Ovary (tissue), 9 donors: Measurements from ENCODE around the gene FARP1. TPM values are rescaled to one million over a fixed set of nuclear protein-coding genes. Genes with fewer than 3 reads are reported as not detected.

ENCODE experiments used
- DNase-seq, 5 donors: peaks; one replicate each; pipeline ENCODE4 v3.0.0-alpha.2; 2019 to 2020
- H3K27ac ChIP-seq, 2 donors: fragments of 200-600 bp; one replicate each; pipeline versions ENCODE4 v1.5.1 to v1.8.0; 2019 to 2022
- H3K27me3 ChIP-seq: fragments of 200-600 bp; one replicate; pipeline ENCODE4 v1.8.0; 2022
- H3K36me3 ChIP-seq: fragments of 200-600 bp; sonication (generic); one replicate; pipeline ENCODE4 v1.5.1; 2019
- H3K4me1 ChIP-seq: one replicate; pipeline ENCODE4 v1.8.1; 2013; ENCODE audit warnings: mild to moderate bottlenecking, moderate library complexity; ENCODE audit not compliant: insufficient read depth
- H3K4me3 ChIP-seq: fragments of 200-600 bp; sonication (generic); one replicate; pipeline ENCODE4 v1.5.1; 2017
- H3K9me3 ChIP-seq, 2 donors: fragments of 200-600 bp in 1 of 2; sonication (generic) in 1 of 2; one replicate each; pipeline versions ENCODE4 v1.5.1 to v1.8.1; 2013 to 2019; ENCODE audit warnings: mild to moderate bottlenecking in 1 of 2, moderate library complexity in 1 of 2
- CTCF ChIP-seq, 3 donors: fragments of 450-650 bp in 2 of 3; fragments of 200-600 bp in 1 of 3; IDR thresholded peaks; one replicate each; pipeline versions ENCODE4 v1.5.1 to v1.8.0; 2016 to 2022; ENCODE audit warnings: antibody characterized with exemption in 3 of 3, mild to moderate bottlenecking in 1 of 3
- EP300 ChIP-seq: sonication (generic); formaldehyde crosslinking; IDR thresholded peaks from one replicate; pipeline ENCODE4 v1.6.1; 2017; ENCODE audit warnings: antibody characterized with exemption
- POLR2A ChIP-seq: fragments of 450-650 bp; IDR thresholded peaks from one replicate; pipeline ENCODE4 v1.6.1; 2017; ENCODE audit warnings: antibody characterized with exemption, mild to moderate bottlenecking, moderate library complexity
- WGBS, 3 donors: extraction: QIAGEN DNeasy Blood & Tissue Kit in 1 of 3; methylation state at CpG; one replicate each; pipeline versions ENCODE4 v1.1.5 to v1.1.7; 2013 to 2017; 5-methylcytosine and 5-hydroxymethylcytosine counted together
- intact Hi-C, 4 donors: fragments of 100-400 bp; cut with DNase I; formaldehyde crosslinking; loops; one replicate each; pipeline versions ENCODE4 v1.11.0 to v1.15.1; 2022 to 2023
- polyA plus RNA-seq, 2 donors: library from polyadenylated mRNA; stranded (reverse); fragments of 200-250 nt in 1 of 2; fragments of 350-450 nt in 1 of 2; fragmentation: Illumina TruSeq in 1 of 2; extraction: RNeasy Lipid Tissue Mini Kit (QIAGEN cat#74804) in 1 of 2; gene quantifications; one replicate each; pipeline ENCODE4 v1.2.3, GENCODE V29; 2013 to 2014
- total RNA-seq, 7 donors: library from RNA; depleted of rRNA in 2 of 7; stranded (reverse); fragments of >200 nt in 2 of 7; fragmentation: NEBNext Ultra II Directional in 3 of 7; extraction: Animal tissue kit (Norgen Biotek cat#: 25700) in 3 of 7; gene quantifications; one replicate each; pipeline versions ENCODE4 v1.1.0 to v1.2.4, GENCODE V29; 2016 to 2023
- donor health status: DM: no; HTN: no; CAD: no; lungs with moderate emphysema.
- donor health status: DM: no; HTN: no; CAD: no.
- donor health status: Bipolar disorder and iron deficiency.
- donor health status: DM: yes; HTN: yes; CAD: no.
- donor health status: DM: no; HTN: no; CAD: no.
- donor health status: DM: yes; HTN: yes; CAD: no.

FARP1 gene
- total and polyA plus RNA-seq, 9 donors = 10.2 to 90.1 (median 35.6) TPM

GRCh38 chr13:98490866-98491265, 348.0 kb downstream of the FARP1 start:
- Histone ChIP-seq H3K4me1 (peaks cover 5% of the 10 kb centered on the region), H3K27me3 (no peaks in the 10 kb centered on the region), H3K4me3 (no peak overlapping the region), H3K9me3 (no peaks in the 10 kb centered on the region), H3K36me3 (no peaks in the 10 kb centered on the region), H3K27ac (no peak overlapping the region)
- TF ChIP-seq EP300 (no peak), CTCF (IDR thresholded peaks at IDR 0.05) (no peak), POLR2A (no peak)
- 75 to 92% (median 87%) methylated on average over 8 of the region's 8 CpGs for WGBS, 3 donors
- no peak for DNase-seq
- intact Hi-C loops = no loop called here

DNA sequence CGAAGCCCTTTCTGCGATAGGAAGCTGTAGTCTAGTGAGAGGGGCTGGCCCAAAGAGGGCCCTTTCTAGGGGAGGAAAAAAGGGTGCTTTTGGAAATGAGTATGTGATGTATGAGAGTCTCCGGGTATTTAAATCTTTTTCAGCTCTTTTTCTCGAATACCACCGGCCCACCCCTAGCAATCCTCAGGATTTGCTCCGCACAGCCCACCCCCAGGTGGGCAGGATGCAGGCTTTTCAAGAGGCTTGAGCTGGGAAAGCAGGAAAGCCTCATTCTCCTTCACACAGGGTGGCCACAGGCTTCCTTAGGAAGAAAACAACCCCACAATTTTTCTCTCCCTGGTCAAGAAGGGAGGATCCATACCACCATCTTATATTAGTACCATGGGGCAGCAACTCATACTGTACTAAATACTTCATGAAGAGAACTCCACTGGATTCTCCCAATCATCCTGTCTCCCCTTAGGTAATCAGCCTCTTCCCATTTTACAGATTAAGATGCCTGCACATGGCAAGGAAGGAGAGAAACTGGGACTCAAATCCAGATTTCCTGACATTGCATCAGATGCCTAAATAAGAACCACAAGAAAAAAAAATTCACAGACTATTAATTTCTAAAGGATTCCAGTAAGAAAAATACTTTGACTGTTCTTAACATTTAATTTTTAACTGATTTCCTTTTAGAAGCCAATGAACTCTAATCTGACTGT, 349.6 kb downstream of the FARP1 start:
- intact Hi-C loops = no loop called here
- Histone ChIP-seq H3K27ac (no peak overlapping the region), H3K9me3 (no peaks in the 10 kb centered on the region), H3K4me3 (no peak overlapping the region), H3K36me3 (no peaks in the 10 kb centered on the region), H3K4me1 (peaks cover 15% of the 10 kb centered on the region), H3K27me3 (no peaks in the 10 kb centered on the region)
- DNase-seq = no peak
- TF ChIP-seq CTCF (IDR thresholded peaks at IDR 0.05) = no peak
- TF ChIP-seq POLR2A = no peak
- no peak for TF ChIP-seq EP300
- WGBS, 3 donors = 88 to 93% (median 90%) methylated on average over 6 of the region's 6 CpGs

DNA sequence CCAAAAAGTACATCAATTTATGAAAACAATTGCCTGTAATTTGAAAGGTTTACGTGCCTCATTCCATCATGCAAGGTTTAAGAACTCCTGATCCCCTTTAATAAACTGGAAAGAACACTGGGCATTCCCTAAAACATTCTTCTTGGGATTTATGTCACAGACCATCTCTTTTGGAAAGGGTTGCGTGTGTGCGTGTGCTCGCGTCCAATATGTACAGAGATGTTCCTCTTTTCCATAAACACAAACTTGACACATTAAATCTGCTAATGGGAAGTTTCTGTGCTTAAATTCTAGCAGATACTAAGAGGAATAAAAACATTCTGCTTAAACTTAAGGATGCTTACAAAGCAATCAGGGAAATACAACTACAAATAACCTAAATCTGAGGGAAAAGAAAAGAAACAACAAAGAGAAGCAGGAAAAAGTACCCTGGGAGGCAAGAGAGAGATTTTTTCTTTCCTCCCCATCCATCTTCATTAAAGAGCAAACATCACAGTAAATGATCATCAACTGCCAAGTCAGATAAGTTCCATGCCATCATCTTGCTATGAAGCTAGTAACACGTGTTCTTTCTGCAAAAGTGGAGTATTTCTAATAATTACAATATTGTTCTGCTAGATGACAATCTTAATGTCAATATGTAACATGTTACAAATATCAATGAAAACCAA, 350.3 kb downstream of the FARP1 start:
- 34 to 63% (median 34%) methylated on average over 6 of the region's 6 CpGs for WGBS, 3 donors
- DNase-seq = no peak
- Histone ChIP-seq H3K27me3 (no peaks in the 10 kb centered on the region), H3K9me3 (no peaks in the 10 kb centered on the region), H3K4me1 (peaks cover 20% of the 10 kb centered on the region), H3K36me3 (no peaks in the 10 kb centered on the region), H3K27ac (no peak overlapping the region), H3K4me3 (no peak overlapping the region)
- TF ChIP-seq CTCF (IDR thresholded peaks at IDR 0.05) (no peak), POLR2A (no peak), EP300 (no peak)
- intact Hi-C loops = no loop called here

GRCh38 chr13:98494769-98495168, 351.9 kb downstream of the FARP1 start:
- WGBS, 3 donors = 92 to 96% (median 93%) methylated on average over 13 of the region's 13 CpGs
- no peak for DNase-seq
- intact Hi-C loops = no loop called here
- Histone ChIP-seq H3K9me3 (no peaks in the 10 kb centered on the region), H3K27me3 (no peaks in the 10 kb centered on the region), H3K36me3 (no peaks in the 10 kb centered on the region), H3K4me1 (peaks cover 20% of the 10 kb centered on the region), H3K4me3 (no peak overlapping the region), H3K27ac (no peak overlapping the region)
- no peak for TF ChIP-seq EP300
